ENCODE measurements around the gene IWS1. TPM values are rescaled to one million over a fixed set of nuclear protein-coding genes. Genes with fewer than 3 reads are reported as not detected.
"Not testable (repeated sequence)": the region's sequence is repeated elsewhere in the genome, so short reads cannot be mapped to it uniquely, and the experiment has no call there.

Gene IWS1
- total RNA-seq, 2 experiments from 2014 or later: 49.2 to 56.9 TPM

DNA sequence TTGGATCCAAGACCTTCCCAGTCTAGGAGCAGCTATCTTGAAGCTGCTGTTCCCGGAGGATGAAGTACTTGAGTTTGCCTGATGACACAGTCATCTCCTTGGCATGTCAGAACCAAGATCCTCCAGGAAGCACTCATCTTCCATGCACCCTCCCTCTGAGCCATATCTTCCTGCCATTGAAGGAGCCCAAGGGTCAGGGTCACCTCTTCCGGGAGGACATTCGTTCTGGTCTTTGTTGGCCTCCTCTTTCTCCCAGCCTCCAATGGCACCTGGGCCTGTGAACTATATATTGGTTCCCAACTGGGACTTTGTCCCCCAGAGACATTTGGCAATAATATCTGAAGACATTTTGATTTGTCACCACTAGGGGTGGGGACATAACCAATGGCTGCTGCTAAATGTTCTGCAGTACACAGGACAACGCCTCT is 4.9 kb upstream of the IWS1 start:
- H3K4me1 ChIP-seq (ENCODE audit: insufficient read depth, low read length, poor library complexity, severe bottlenecking): peaks cover 15% of the 10 kb centered on the region
- POLR2A ChIA-PET: interaction anchor here (0.9 kb wide), 1 partner anchor 109 kb away, joined by 3 read pairs; no protein-coding TSS in a partner anchor
- H3K27ac ChIP-seq (ENCODE audit: low read depth, low read length, poor library complexity, severe bottlenecking): no peak overlapping the region
- no peak overlapping the region for H3K4me3 ChIP-seq (ENCODE audit: low read depth, low read length, poor library complexity, severe bottlenecking)
- no peaks in the 10 kb centered on the region; the same call in 1 of the 2 replicates for H3K79me2 ChIP-seq (ENCODE audit: insufficient read depth, low read depth, low read length)
- intact Hi-C loops (cut with micrococcal nuclease; ENCODE audit: unreplicated experiment): no loop called here
- no peak overlapping the region for H2AFZ ChIP-seq (ENCODE audit: low read length)
- BruUV-seq (replicated peaks): no TSS peak
- CTCF ChIA-PET (ENCODE audit: unreplicated experiment): no interaction called here
- 0 out of 2 replicates have a peak, but pooled peaks cover 5% of the 10 kb centered on the region for H3K9me3 ChIP-seq (ENCODE audit: low read length)
- DNase-seq (ENCODE audit: low spot score): no peak
- H3K4me2 ChIP-seq (ENCODE audit: low read length): no peak overlapping the region
- H3K9me2 ChIP-seq (ENCODE audit: insufficient read depth, low read length): no peaks in the 10 kb centered on the region
- no peak for TF ChIP-seq EZH2phosphoT487 (IDR thresholded peaks at IDR 0.05; ENCODE audit: borderline replicate concordance, low read depth, low read length)
- TF ChIP-seq, protein P1, sequence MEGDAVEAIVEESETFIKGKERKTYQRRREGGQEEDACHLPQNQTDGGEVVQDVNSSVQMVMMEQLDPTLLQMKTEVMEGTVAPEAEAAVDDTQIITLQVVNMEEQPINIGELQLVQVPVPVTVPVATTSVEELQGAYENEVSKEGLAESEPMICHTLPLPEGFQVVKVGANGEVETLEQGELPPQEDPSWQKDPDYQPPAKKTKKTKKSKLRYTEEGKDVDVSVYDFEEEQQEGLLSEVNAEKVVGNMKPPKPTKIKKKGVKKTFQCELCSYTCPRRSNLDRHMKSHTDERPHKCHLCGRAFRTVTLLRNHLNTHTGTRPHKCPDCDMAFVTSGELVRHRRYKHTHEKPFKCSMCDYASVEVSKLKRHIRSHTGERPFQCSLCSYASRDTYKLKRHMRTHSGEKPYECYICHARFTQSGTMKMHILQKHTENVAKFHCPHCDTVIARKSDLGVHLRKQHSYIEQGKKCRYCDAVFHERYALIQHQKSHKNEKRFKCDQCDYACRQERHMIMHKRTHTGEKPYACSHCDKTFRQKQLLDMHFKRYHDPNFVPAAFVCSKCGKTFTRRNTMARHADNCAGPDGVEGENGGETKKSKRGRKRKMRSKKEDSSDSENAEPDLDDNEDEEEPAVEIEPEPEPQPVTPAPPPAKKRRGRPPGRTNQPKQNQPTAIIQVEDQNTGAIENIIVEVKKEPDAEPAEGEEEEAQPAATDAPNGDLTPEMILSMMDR (conservative IDR thresholded peaks at IDR 0.05; ENCODE audit: low read length): peak; percentile 56
- no peaks in the 10 kb centered on the region for H4K20me1 ChIP-seq (ENCODE audit: insufficient read depth, low read length)
- H3K36me3 ChIP-seq (ENCODE audit: insufficient read depth, low read length): no peaks in the 10 kb centered on the region

DNA sequence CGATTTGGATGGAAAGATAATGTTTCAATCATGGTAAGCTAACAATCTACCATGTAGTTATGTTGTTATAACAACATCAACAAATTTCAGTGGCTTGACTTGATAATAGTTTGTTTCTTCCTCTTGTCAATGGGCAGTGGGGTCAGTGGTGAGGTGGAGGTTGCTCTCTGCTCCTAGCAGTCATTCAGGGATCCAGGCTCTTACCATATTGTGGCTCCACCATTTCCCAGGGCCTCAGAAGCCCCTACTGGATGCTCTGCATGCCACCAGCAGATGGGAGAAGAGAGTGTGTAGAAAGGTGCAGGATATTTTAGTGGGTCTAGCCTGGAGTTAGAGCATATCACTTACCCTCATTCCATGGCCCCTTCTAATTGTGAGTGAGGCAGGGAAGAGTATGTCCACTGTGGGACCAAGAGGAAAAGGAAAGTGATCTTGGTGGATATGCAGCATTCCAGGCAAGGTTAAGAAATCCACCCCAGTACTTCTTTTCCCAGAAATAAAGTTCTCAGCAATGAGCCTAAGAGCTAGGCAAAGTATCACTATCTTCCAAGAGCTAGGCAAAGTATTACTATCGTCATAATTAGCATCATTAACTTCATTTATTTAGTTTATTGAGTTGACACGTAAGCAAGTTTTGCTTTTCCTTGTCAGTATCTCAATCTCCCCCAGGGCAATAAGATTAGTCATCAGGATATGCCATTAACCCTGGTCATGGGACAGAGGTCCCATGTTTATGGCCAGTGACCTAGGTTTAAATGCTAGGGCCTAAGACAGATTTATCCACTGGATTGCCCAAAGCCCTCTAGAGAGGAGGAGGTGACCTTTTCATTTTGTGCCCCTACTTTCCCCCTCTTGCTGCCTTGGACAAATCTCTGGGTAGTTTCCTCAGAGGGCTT is 4.2 kb upstream of the IWS1 start:
- intact Hi-C loops (cut with micrococcal nuclease; ENCODE audit: unreplicated experiment): no loop called here
- Histone ChIP-seq H3K4me2 (ENCODE audit: low read length) (no peak overlapping the region), H3K4me1 (ENCODE audit: insufficient read depth, low read length, poor library complexity, severe bottlenecking) (peaks cover 15% of the 10 kb centered on the region), H4K20me1 (ENCODE audit: insufficient read depth, low read length) (no peaks in the 10 kb centered on the region), H3K36me3 (ENCODE audit: insufficient read depth, low read length) (no peaks in the 10 kb centered on the region), H3K79me2 (ENCODE audit: insufficient read depth, low read depth, low read length) (peaks cover 7% of the 10 kb centered on the region), H2AFZ (ENCODE audit: low read length) (no peak overlapping the region), H3K9me3 (ENCODE audit: low read length) (0 out of 2 replicates have a peak, but pooled peaks cover 5% of the 10 kb centered on the region), H3K27ac (ENCODE audit: low read depth, low read length, poor library complexity, severe bottlenecking) (no peak overlapping the region), H3K9me2 (ENCODE audit: insufficient read depth, low read length) (no peaks in the 10 kb centered on the region), H3K4me3 (ENCODE audit: low read depth, low read length, poor library complexity, severe bottlenecking) (no peak overlapping the region)
- no peak for TF ChIP-seq EZH2phosphoT487 (IDR thresholded peaks at IDR 0.05; ENCODE audit: borderline replicate concordance, low read depth, low read length)
- TF ChIP-seq, protein P1 (conservative IDR thresholded peaks at IDR 0.05; ENCODE audit: low read length): no peak
- ChIA-PET CTCF (ENCODE audit: unreplicated experiment) (no interaction called here), POLR2A (interaction anchor here (0.9 kb wide), 1 partner anchor 110 kb away, joined by 3 read pairs; no protein-coding TSS in a partner anchor)
- DNase-seq (ENCODE audit: low spot score): no peak
- BruUV-seq (replicated peaks): no TSS peak

DNA sequence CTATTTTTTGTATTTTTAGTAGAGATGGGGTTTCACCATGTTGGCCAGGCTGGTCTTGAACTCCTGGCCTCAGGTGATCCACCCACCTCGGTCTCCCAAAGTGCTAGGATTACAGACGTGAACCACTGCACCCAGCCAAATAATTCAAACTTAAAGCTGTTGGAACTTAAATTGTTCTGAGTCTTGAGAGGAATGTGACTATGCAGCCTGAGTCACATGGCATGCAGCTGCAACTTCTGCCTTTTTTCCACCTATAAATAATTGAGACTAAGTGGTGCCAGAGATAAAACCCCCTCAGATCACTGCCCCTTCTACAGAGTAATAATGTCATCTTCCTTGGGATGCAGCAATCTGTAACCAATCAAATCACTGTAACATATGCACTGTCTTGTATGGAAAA is 3.1 kb upstream of the IWS1 start:
- intact Hi-C loops (cut with micrococcal nuclease; ENCODE audit: unreplicated experiment): loop anchor here (5.0 kb wide), 1 partner anchor 142 kb away; the partner anchor contains the start of gene MAP3K2
- POLR2A ChIA-PET: interaction anchor here (0.5 to 1.9 kb wide), 5 partner anchors 8 to 293 kb away, joined by 3 to 6 read pairs (median 3); partner anchors contain the start of gene ERCC3

More for the DNA sequence above, 3.1 kb upstream of the IWS1 start:
- H4K20me1 ChIP-seq (ENCODE audit: insufficient read depth, low read length); BruUV-seq (replicated peaks); H3K4me2 ChIP-seq (ENCODE audit: low read length); H3K36me3 ChIP-seq (ENCODE audit: insufficient read depth, low read length); H3K27ac ChIP-seq (ENCODE audit: low read depth, low read length, poor library complexity, severe bottlenecking); DNase-seq (ENCODE audit: low spot score); H2AFZ ChIP-seq (ENCODE audit: low read length); H3K4me3 ChIP-seq (ENCODE audit: low read depth, low read length, poor library complexity, severe bottlenecking); CTCF ChIA-PET (ENCODE audit: unreplicated experiment); H3K9me2 ChIP-seq (ENCODE audit: insufficient read depth, low read length); H3K9me3 ChIP-seq (ENCODE audit: low read length): not testable (repeated sequence)
- Histone ChIP-seq H3K79me2 (ENCODE audit: insufficient read depth, low read depth, low read length) (peaks cover 18% of the 10 kb centered on the region), H3K4me1 (ENCODE audit: insufficient read depth, low read length, poor library complexity, severe bottlenecking) (peaks cover 15% of the 10 kb centered on the region)

Data from OCI-LY7 (cell line).